Activated CD8-positive, alpha-beta T cell treated with anti-CD3 and anti-CD28 coated beads for 36 hours (primary cell): ENCODE measurements around the gene S1PR1. TPM values are rescaled to one million over a fixed set of nuclear protein-coding genes. Genes with fewer than 3 reads are reported as not detected.

Experiments used
- ATAC-seq: fragments of 200-7000 bp; cut with Tn5 transposase; one replicate; pipeline ENCODE4 v1.10.0; 2021; ENCODE audit warnings: mild to moderate bottlenecking, moderate library complexity
- CTCF ChIA-PET: fragments of 350-600 bp; sonication (Branson Sonifier 250); formaldehyde crosslinking; loops from one replicate; lab custom pipeline; 2021; ENCODE audit warnings: antibody characterized with exemption; lab: Charles Lee
- POLR2A ChIA-PET: fragments of 350-600 bp; sonication (Branson Sonifier 250); formaldehyde crosslinking; loops from one replicate; lab custom pipeline; 2021; ENCODE audit warnings: antibody characterized with exemption; lab: Charles Lee
- DNase-seq: peaks from one replicate; pipeline ENCODE4 v3.0.0-alpha.2; 2020
- H3K27ac Mint-ChIP-seq: one replicate; pipeline ENCODE4 v1.8.0; 2021; ENCODE audit warnings: mild to moderate bottlenecking, mixed read lengths
- H3K27me3 Mint-ChIP-seq: one replicate; pipeline ENCODE4 v1.8.0; 2021; ENCODE audit warnings: mixed read lengths
- H3K36me3 Mint-ChIP-seq: one replicate; pipeline ENCODE4 v1.8.0; 2021; ENCODE audit warnings: low read depth, mixed read lengths
- H3K4me1 Mint-ChIP-seq: one replicate; pipeline ENCODE4 v1.8.0; 2021; ENCODE audit warnings: low read depth, mixed read lengths
- H3K4me3 Mint-ChIP-seq: one replicate; pipeline ENCODE4 v1.8.0; 2021; ENCODE audit warnings: mild to moderate bottlenecking, moderate library complexity, mixed read lengths
- H3K9me3 Mint-ChIP-seq: one replicate; pipeline ENCODE4 v1.8.0; 2021; ENCODE audit warnings: mixed read lengths
- intact Hi-C: fragments of 100-400 bp; cut with micrococcal nuclease; formaldehyde crosslinking; loops from one replicate; pipeline ENCODE4 v1.10.0; 2022
- total RNA-seq, 2 experiments: library from RNA; stranded (reverse); gene quantifications; one replicate each; pipeline ENCODE4 v1.2.3, GENCODE V29; 2021
- TF ChIP-seq, protein P1 (sequence below): fragments of 200-600 bp; IDR thresholded peaks from one replicate; pipeline ENCODE4 v1.8.0; 2022; ENCODE audit warnings: antibody characterized with exemption, mild to moderate bottlenecking

The S1PR1 gene
- total RNA-seq, 2 experiments from 2014 or later: 63.9 to 66.4 TPM

DNA sequence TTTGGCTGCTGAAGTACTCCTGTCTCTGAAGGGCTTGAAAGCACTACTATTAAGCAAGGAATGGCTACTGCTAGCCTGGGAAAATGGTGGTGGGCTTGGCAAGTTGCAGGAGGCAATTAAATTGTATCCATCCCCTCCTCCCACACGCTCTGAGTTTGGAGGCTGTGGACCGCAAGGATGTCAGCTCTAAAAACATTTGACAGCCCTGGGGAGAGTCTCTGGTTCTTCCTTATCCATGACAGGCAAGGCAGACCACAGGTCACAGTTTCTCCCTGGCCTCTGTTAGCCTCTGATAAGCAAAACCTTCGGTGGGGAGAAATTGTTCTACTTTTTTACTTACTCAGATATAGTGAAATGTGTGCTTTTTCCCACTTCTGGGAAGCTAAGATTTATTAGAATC, 46.6 kb downstream of the S1PR1 start:
- CTCF ChIA-PET: interaction anchor here (1.2 to 16.8 kb wide), 6 partner anchors 15 to 362 kb away, joined by 4 to 301 read pairs (median 8); partner anchors contain the start of gene S1PR1
- peaks cover 8% of the 10 kb centered on the region for H3K36me3 Mint-ChIP-seq

DNA sequence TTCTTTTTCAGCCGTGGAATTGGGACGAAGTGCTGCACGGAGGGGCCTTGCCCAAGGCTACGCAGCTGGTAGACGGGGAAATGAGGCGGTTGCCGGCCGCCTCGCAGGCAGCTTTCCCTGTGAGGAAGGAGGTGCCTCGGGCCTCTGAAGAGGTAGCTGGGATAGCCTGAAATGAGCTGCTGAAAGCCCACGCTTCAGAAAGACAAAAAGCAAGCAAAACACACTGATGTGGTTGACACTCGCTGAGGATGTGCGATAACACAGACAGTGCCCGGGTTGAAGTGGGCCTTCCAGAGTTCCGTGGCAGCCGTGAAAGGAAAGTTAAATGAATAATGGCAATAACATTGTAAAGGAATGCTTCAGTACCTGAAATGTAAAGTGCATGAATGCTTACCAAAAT, 47.2 kb downstream of the S1PR1 start:
- DNase-seq: peak; percentile 66
- ChIA-PET POLR2A (interaction anchor here (0.6 to 4.8 kb wide), 11 partner anchors 9 to 335 kb away, joined by 3 to 39 read pairs (median 5); no protein-coding TSS in a partner anchor), CTCF (interaction anchor here (1.2 to 16.8 kb wide), 9 partner anchors 9 to 363 kb away, joined by 3 to 301 read pairs (median 5); partner anchors contain the start of gene S1PR1)
- intact Hi-C loops: no loop called here
- Mint-ChIP-seq H3K4me1 (peaks cover 86% of the 10 kb centered on the region), H3K9me3 (peaks cover 5% of the 10 kb centered on the region), H3K27ac (peak overlapping the region; percentile 87), H3K36me3 (peaks cover 8% of the 10 kb centered on the region), H3K27me3 (no peaks in the 10 kb centered on the region), H3K4me3 (peak overlapping the region; percentile 66)
- TF ChIP-seq, protein P1, sequence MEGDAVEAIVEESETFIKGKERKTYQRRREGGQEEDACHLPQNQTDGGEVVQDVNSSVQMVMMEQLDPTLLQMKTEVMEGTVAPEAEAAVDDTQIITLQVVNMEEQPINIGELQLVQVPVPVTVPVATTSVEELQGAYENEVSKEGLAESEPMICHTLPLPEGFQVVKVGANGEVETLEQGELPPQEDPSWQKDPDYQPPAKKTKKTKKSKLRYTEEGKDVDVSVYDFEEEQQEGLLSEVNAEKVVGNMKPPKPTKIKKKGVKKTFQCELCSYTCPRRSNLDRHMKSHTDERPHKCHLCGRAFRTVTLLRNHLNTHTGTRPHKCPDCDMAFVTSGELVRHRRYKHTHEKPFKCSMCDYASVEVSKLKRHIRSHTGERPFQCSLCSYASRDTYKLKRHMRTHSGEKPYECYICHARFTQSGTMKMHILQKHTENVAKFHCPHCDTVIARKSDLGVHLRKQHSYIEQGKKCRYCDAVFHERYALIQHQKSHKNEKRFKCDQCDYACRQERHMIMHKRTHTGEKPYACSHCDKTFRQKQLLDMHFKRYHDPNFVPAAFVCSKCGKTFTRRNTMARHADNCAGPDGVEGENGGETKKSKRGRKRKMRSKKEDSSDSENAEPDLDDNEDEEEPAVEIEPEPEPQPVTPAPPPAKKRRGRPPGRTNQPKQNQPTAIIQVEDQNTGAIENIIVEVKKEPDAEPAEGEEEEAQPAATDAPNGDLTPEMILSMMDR: no peak
- peak; percentile 67 for ATAC-seq

More for the DNA sequence above, 46.6 kb downstream of the S1PR1 start:
- intact Hi-C loops: no loop called here
- Mint-ChIP-seq H3K27me3 (no peaks in the 10 kb centered on the region), H3K9me3 (peaks cover 5% of the 10 kb centered on the region), H3K4me1 (peaks cover 86% of the 10 kb centered on the region), H3K27ac (peak overlapping the region; percentile 87), H3K4me3 (peak overlapping the region; percentile 66)
- no peak for ATAC-seq
- POLR2A ChIA-PET: interaction anchor here (0.6 to 2.4 kb wide), 9 partner anchors 10 to 335 kb away, joined by 3 to 16 read pairs (median 5); no protein-coding TSS in a partner anchor
- no peak for DNase-seq
- TF ChIP-seq, protein P1: no peak

DNA sequence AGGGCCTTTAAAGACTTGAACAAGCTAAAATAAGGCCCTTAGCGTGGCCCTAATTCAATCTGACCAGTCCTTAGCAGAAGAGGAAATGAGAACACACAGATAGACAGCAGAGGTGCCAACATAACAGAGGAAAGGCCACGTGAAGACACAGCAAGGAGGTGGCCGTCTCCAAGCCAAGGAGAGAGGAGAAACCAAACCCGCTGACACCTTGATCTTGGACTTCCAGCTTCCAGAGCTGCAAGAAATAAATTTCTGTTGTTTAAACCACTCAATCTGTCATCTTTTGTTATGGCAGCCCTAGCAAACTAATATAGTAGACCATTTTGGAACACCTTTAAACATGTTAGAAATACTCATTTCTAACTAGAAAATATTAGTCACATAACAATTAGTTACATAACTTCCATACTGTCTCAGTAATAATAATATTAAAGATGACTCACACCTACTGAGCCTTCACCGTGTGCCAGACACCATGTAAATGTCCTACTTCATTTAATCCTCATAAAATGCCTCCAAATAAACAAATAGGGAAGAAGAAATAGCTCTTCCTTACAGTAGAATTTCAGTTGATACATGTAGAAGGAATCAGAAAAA, 47.9 kb downstream of the S1PR1 start:
- H3K27ac Mint-ChIP-seq: peak overlapping the region; percentile 87
- H3K4me1 Mint-ChIP-seq: peaks cover 83% of the 10 kb centered on the region
- ChIA-PET CTCF (interaction anchor here (1.2 to 16.8 kb wide), 9 partner anchors 8 to 364 kb away, joined by 3 to 301 read pairs (median 11); partner anchors contain the start of gene S1PR1), POLR2A (interaction anchor here (0.6 to 4.8 kb wide), 10 partner anchors 8 to 175 kb away, joined by 3 to 39 read pairs (median 4); no protein-coding TSS in a partner anchor)
- H3K4me3 Mint-ChIP-seq: peak overlapping the region; percentile 66
- intact Hi-C loops: no loop called here
- H3K9me3 Mint-ChIP-seq: peaks cover 5% of the 10 kb centered on the region
- H3K36me3 Mint-ChIP-seq: peaks cover 8% of the 10 kb centered on the region
- DNase-seq (no peak), ATAC-seq (peak; percentile 10)
- no peaks in the 10 kb centered on the region for H3K27me3 Mint-ChIP-seq
- TF ChIP-seq, protein P1: no peak

- no peak overlapping the region for H3K4me3 Mint-ChIP-seq
- ATAC-seq (peak; percentile 15), DNase-seq (no peak)
- H3K4me1 Mint-ChIP-seq: peaks cover 87% of the 10 kb centered on the region
- H3K36me3 Mint-ChIP-seq: peaks cover 8% of the 10 kb centered on the region
- H3K27me3 Mint-ChIP-seq: no peaks in the 10 kb centered on the region
- H3K9me3 Mint-ChIP-seq: peaks cover 5% of the 10 kb centered on the region
- TF ChIP-seq, protein P1: no peak
- ChIA-PET POLR2A (interaction anchor here (0.5 to 4.8 kb wide), 9 partner anchors 34 to 258 kb away, joined by 3 to 39 read pairs (median 3); no protein-coding TSS in a partner anchor), CTCF (interaction anchor here (0.9 to 16.8 kb wide), 10 partner anchors 9 to 380 kb away, joined by 3 to 301 read pairs (median 16); partner anchors contain the start of gene S1PR1)
- H3K27ac Mint-ChIP-seq: peak overlapping the region; percentile 6
- intact Hi-C loops: no loop called here
Measured at GRCh38 chr1:101285922-101286570, 49.2 kb downstream of the S1PR1 start.
